Psoas muscle (tissue), 8 donors: ENCODE measurements around the gene COP1. TPM values are rescaled to one million over a fixed set of nuclear protein-coding genes. Genes with fewer than 3 reads are reported as not detected.

Source experiments
- ATAC-seq, 4 donors: fragments of 200-7000 bp; cut with Tn5 transposase; one replicate each; pipeline ENCODE4 v1.9.1; 2020; ENCODE audit warnings: moderate library complexity in 3 of 4, mild to moderate bottlenecking in 2 of 4
- DNase-seq, 2 donors: peaks; one replicate each; pipeline ENCODE4 v3.0.0-alpha.2; 2020
- H3K27ac ChIP-seq: fragments of 200-600 bp; one replicate; pipeline ENCODE4 v1.8.0; 2022
- H3K27me3 ChIP-seq, 3 donors: fragments of 200-600 bp in 1 of 3; one replicate each; pipeline versions ENCODE4 v1.6.1 to v1.8.0; 2013 to 2022; ENCODE audit warnings: low read length in 2 of 3, mild to moderate bottlenecking in 2 of 3, moderate library complexity in 1 of 3; ENCODE audit not compliant: insufficient read depth in 3 of 3
- H3K36me3 ChIP-seq, 2 donors: fragments of 200-600 bp in 1 of 2; one replicate each; pipeline versions ENCODE4 v1.6.1 to v1.8.0; 2013 to 2022; ENCODE audit warnings: low read depth in 1 of 2, mild to moderate bottlenecking in 1 of 2, moderate library complexity in 1 of 2; ENCODE audit not compliant: insufficient read depth in 1 of 2
- H3K4me1 ChIP-seq: fragments of 200-600 bp; one replicate; pipeline ENCODE4 v1.8.0; 2022
- H3K4me3 ChIP-seq: fragments of 200-600 bp; one replicate; pipeline ENCODE4 v1.8.0; 2022; ENCODE audit warnings: mild to moderate bottlenecking
- H3K9me3 ChIP-seq: fragments of 200-600 bp; one replicate; pipeline ENCODE4 v1.8.0; 2022
- WGBS, 3 donors: extraction: QIAGEN DNeasy Blood & Tissue Kit; methylation state at CpG; one replicate each; pipeline versions ENCODE4 v1.1.6 to v1.1.7; 2013; 5-methylcytosine and 5-hydroxymethylcytosine counted together
- intact Hi-C, 2 donors: fragments of 100-400 bp; cut with DNase I; formaldehyde crosslinking; loops; one replicate each; pipeline versions ENCODE4 v1.11.0 to v1.14.2; 2022
- polyA plus RNA-seq, 3 donors: library from polyadenylated mRNA; stranded (reverse); fragments of 200-250 nt; gene quantifications; one replicate each; pipeline ENCODE4 v1.2.3, GENCODE V29; 2013
- total RNA-seq, 4 donors: library from RNA; stranded (reverse); fragmentation: NEBNext Ultra II Directional in 2 of 4; extraction: Animal tissue kit (Norgen Biotek cat#: 25700) in 2 of 4; gene quantifications; one replicate each; pipeline versions ENCODE4 v1.2.1 to v1.2.4, GENCODE V29; 2021 to 2023
- TF ChIP-seq, protein P1 (sequence below): fragments of 200-600 bp; IDR thresholded peaks from one replicate; pipeline ENCODE4 v1.8.0; 2022; ENCODE audit warnings: antibody characterized with exemption
- donor health status: healthy with polysubstance abuse.
- donor health status: DM: no; HTN: no; CAD: no; lungs with moderate emphysema.
- donor health status: Bipolar disorder and iron deficiency.
- donor health status: healthy.
- donor health status: DM: yes; HTN: yes; CAD: no.
- donor health status: DM: no; HTN: no; CAD: no.
- donor health status: DM: no; HTN: no; CAD: no.
- donor health status: DM: yes; HTN: yes; CAD: no.

The COP1 gene
- total and polyA plus RNA-seq, 7 donors, result 19.5 to 30.6 (median 22.7) TPM

DNA sequence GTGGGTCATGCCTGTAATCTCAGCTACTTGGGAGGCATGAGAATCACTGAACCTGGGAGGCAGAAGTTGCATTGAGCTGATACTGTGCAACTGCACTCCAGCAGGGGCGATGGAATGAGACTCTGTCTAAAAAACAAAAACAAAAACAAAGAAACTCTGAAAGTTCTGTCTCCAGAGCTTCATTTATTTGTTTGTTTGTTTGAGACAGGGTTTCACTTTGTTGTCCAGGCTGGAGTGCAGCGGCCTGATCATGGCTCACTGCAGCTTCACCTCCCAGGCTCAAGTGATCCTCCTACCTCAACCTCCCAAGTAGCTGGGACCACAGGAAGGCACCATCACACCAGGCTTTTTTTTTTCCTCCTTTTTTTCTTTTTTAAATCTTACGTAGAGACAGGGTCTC, 271.9 kb downstream of the COP1 start:
- Histone ChIP-seq H3K9me3 (no peaks in the 10 kb centered on the region), H3K27ac (no peak overlapping the region), H3K4me3 (no peak overlapping the region), H3K27me3 (no peaks in the 10 kb centered on the region), H3K36me3 (peaks cover 0 to 24% of the 10 kb centered on the region in 2 donors), H3K4me1 (no peaks in the 10 kb centered on the region)
- intact Hi-C loops, result no loop called here
- 91 to 97% (median 92%) methylated on average over 3 of the region's 3 CpGs for WGBS, 3 donors
- ATAC-seq, result no peak
- DNase-seq, result no peak
- TF ChIP-seq, protein P1, sequence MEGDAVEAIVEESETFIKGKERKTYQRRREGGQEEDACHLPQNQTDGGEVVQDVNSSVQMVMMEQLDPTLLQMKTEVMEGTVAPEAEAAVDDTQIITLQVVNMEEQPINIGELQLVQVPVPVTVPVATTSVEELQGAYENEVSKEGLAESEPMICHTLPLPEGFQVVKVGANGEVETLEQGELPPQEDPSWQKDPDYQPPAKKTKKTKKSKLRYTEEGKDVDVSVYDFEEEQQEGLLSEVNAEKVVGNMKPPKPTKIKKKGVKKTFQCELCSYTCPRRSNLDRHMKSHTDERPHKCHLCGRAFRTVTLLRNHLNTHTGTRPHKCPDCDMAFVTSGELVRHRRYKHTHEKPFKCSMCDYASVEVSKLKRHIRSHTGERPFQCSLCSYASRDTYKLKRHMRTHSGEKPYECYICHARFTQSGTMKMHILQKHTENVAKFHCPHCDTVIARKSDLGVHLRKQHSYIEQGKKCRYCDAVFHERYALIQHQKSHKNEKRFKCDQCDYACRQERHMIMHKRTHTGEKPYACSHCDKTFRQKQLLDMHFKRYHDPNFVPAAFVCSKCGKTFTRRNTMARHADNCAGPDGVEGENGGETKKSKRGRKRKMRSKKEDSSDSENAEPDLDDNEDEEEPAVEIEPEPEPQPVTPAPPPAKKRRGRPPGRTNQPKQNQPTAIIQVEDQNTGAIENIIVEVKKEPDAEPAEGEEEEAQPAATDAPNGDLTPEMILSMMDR, result no peak

DNA sequence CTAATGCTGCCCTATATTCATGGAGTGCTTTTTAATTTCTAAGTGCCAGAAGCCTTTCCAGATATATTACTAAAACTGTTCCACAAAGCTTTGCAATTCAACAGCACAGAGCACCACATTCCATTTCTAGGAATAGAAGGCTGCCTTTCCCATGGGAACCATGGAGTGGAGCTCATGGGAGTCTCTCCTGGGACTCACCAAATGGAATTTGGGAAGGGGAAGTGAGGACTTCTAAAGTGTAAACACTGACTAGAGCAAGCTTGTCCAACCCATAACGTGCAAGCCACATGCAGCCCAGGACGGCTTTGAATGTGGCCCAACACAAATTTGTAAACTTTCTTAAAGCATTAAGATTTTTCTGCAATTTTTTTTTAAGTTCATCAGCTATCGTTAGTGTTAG, 273.3 kb downstream of the COP1 start:
- no peaks in the 10 kb centered on the region for H3K27me3 ChIP-seq
- H3K4me1 ChIP-seq, result no peaks in the 10 kb centered on the region
- H3K9me3 ChIP-seq, result peaks cover 6% of the 10 kb centered on the region
- peaks cover 0 to 10% of the 10 kb centered on the region in 2 donors for H3K36me3 ChIP-seq
- TF ChIP-seq, protein P1, result no peak
- ATAC-seq (no peak), DNase-seq (no peak)
- intact Hi-C loops, result no loop called here
- H3K4me3 ChIP-seq, result no peak overlapping the region
- H3K27ac ChIP-seq, result no peak overlapping the region
- 81 to 90% (median 84%) methylated on average over 3 of the region's 3 CpGs for WGBS, 3 donors

DNA sequence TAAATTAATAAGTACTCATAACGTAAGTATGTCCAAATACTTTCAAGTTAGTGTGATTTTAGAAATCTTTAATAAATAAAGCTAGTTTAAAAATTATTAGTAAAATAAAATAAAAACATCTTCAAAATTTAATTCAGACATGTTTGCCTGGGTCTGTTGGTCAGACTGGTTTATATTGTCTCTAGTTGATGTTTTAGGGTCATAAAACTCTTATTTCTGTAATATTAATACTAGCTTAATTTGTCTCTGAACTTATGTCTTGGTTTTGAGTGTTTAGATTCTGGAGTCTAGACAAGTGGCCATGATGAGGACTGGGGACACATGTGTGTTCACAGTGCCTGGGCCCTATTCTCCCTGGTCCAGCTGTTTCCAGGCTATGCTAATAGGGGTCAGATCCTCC, 279.1 kb downstream of the COP1 start:
- no peak overlapping the region for H3K4me3 ChIP-seq
- H3K4me1 ChIP-seq, result no peaks in the 10 kb centered on the region
- H3K36me3 ChIP-seq, result no peaks in the 10 kb centered on the region
- TF ChIP-seq, protein P1, result no peak
- H3K27me3 ChIP-seq, result no peaks in the 10 kb centered on the region
- intact Hi-C loops, result no loop called here
- no peak for ATAC-seq
- DNase-seq, result no peak
- 96 to 100% (median 98%) methylated on average over 1 of the region's 1 CpG for whole genome bisulfite sequencing, 3 donors
- H3K27ac ChIP-seq, result no peak overlapping the region
- peaks cover 23% of the 10 kb centered on the region for H3K9me3 ChIP-seq

DNA sequence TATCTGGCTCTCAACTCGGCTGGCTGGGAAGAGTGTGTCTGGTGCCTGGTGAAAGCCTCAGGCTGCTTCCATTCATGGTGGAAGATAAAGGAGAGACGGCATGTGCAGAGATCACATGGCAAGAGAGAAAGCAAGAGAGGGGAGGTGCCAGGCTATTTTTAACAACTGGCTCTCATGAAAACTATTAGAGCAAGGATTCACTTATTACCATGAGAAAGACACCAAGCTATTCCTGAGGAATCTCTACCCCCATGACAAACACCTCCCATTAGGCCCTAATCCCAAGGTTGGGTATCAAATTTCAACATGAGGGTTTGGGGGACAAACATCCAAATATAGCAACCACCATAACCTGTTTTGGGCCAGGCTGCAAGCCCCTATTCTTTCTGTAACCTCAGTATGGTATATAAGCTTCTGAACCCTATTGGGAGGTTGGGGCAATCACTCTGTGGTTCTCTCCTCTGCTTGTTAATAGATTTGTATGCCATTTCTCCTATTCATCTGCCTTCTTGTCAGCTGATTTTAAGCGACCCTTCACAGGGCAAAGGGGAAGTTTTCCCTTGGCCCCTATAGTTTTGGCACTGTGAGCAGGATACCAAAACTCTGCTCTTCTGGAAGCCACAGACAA, 284.7 kb downstream of the COP1 start:
- Histone ChIP-seq H3K27me3 (no peaks in the 10 kb centered on the region), H3K36me3 (no peaks in the 10 kb centered on the region), H3K27ac (no peak overlapping the region), H3K9me3 (peaks cover 4% of the 10 kb centered on the region), H3K4me1 (no peaks in the 10 kb centered on the region), H3K4me3 (no peak overlapping the region)
- DNase-seq, result no peak
- TF ChIP-seq, protein P1, result no peak
- ATAC-seq, result no peak
- intact Hi-C loops, result no loop called here
- 47 to 61% (median 56%) methylated on average over 3 of the region's 3 CpGs for WGBS, 3 donors

DNA sequence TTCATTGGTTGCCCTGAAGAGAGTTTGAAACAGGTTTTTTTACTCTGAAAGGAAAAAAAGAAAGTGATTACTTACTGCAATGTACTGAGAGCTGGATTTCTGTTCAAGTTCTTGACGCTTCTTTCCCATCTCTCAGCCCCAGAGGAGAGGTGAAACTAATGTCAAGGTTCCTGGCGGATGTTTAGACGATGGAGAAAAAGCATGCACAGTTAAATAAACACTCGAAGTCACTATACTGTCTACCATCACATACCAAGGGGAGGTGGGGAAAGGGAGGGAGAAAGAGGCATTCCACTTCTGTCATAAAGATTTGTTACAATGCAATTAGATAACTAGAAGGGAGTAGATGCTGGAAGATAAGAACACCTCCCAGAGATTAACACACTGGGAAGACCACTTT, 286.7 kb downstream of the COP1 start:
- TF ChIP-seq, protein P1, result no peak
- WGBS, 3 donors, result 79 to 84% (median 80%) methylated on average over 4 of the region's 4 CpGs
- DNase-seq, result no peak
- H3K9me3 ChIP-seq, result no peaks in the 10 kb centered on the region
- no peak for ATAC-seq
- H3K27me3 ChIP-seq, result no peaks in the 10 kb centered on the region
- no peaks in the 10 kb centered on the region for H3K36me3 ChIP-seq
- no peak overlapping the region for H3K27ac ChIP-seq
- no peak overlapping the region for H3K4me3 ChIP-seq
- intact Hi-C loops, result no loop called here
- no peaks in the 10 kb centered on the region for H3K4me1 ChIP-seq
